Endothelial cell of hepatic sinusoid (primary cell): ENCODE results near the gene PLEKHG3.

Experiments
- in situ Hi-C: cut with HindIII; loops from 2 replicates; pipeline ENCODE4 v1.10.0; 2017; ENCODE audit warnings: low sequenced_read_pairs

PLEKHG3 gene

GRCh38 chr14:64686282-64686615 lies 18.0 kb upstream of the PLEKHG3 start:
- in situ Hi-C loops: no loop called here

DNA sequence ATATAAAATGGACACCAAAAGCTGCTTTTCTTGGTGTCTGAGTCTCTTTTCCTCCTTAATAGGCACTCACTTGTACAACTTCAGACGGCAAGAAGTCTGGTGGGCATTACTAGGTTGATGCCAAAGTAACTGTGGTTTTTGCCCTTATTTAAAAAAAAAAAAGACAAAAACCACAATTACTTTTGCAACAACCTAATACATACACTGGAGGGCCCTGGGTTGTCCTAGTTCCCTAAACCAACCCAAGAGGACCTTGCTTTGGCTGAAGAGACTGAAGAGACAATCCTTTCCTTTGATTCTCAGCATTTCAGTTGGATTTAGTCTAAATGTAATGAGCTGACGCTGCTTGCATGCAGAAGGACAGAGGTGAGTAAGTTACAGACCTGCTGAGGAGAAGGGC lies 16.2 kb upstream of the PLEKHG3 start:
- in situ Hi-C loops: no loop called here

DNA sequence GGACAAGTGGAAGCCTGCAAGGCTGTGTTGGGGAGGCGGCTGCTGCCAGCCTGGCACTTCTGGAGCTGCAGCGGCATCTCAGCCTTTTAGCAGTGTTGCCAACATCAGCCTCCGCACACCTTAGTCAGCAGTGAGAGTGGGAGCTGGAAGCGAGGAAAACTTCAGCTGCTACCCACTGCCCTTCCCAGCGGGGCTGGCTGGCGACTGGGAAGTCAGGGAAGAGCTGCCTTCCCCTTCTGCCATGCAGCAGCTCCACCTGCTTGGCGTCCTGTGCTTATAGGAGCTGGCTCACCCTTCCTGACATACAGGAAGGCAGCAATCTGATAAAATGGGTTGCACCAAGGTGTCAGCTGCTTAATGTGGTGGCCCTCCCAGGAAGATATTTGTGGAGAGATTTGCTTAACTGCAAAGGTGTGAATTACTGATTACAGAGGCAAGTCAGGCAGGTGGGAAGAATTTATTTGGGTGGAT lies 15.4 kb upstream of the PLEKHG3 start:
- in situ Hi-C loops: no loop called here

- in situ Hi-C loops: no loop called here
These were observed 14.9 kb upstream of the PLEKHG3 start for GRCh38 chr14:64689289-64689688.

DNA sequence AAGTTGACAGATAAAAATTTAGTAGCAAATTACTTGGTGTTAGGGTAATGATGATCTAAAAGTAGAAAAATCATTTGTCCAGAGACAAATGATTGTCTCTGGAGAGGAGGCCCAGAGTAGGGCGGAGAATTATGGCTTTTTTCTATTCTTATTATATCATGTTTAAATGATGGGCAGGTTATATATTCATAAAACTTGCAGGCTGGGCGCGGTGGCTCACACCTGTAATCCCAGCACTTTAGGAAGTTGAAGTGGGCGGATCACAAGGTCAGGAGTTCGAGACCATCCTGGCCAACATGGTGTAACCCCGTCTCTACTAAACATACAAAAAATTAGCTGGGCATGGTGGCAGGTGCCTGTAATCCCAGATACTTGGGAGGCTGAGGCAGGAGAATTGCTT lies 13.6 kb upstream of the PLEKHG3 start:
- in situ Hi-C loops: loop anchor here (10.0 kb wide), 1 partner anchor 64 kb away; no protein-coding TSS in a partner anchor

GRCh38 chr14:64691376-64691775 lies 12.8 kb upstream of the PLEKHG3 start:
- in situ Hi-C loops: loop anchor here (10.0 kb wide), 1 partner anchor 63 kb away; no protein-coding TSS in a partner anchor

- in situ Hi-C loops: loop anchor here (10.0 kb wide), 1 partner anchor 62 kb away; no protein-coding TSS in a partner anchor
These were observed 11.8 kb upstream of the PLEKHG3 start for GRCh38 chr14:64692189-64692985.

GRCh38 chr14:64692986-64693809 lies 11.0 kb upstream of the PLEKHG3 start:
- in situ Hi-C loops: loop anchor here (10.0 kb wide), 1 partner anchor 62 kb away; no protein-coding TSS in a partner anchor

- in situ Hi-C loops: loop anchor here (10.0 kb wide), 1 partner anchor 61 kb away; no protein-coding TSS in a partner anchor
These were observed 10.4 kb upstream of the PLEKHG3 start for GRCh38 chr14:64693810-64694165.

DNA sequence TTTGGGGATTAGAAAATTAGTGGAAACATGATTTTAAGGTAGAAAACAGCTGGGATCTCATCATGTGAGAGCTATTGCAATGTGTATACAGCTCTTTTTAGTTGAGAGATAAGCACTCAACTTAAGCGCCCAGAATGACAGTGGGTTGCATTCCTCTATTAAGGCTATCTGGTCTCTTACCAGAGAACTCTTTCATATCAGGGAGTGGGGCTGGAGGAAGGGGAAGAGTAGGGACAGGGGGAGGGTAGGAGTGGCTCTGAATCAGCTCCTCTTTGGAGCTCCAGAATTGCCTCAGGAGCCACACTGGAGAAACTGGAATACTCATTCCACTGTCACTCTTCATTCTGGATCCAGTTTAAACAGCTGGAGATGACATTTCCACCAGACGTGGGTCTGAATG lies 9.2 kb upstream of the PLEKHG3 start:
- in situ Hi-C loops: loop anchor here (10.0 kb wide), 1 partner anchor 60 kb away; no protein-coding TSS in a partner anchor

- in situ Hi-C loops: loop anchor here (10.0 kb wide), 1 partner anchor 58 kb away; no protein-coding TSS in a partner anchor
These were observed 7.8 kb upstream of the PLEKHG3 start for GRCh38 chr14:64696355-64696857.

- in situ Hi-C loops: loop anchor here (10.0 kb wide), 1 partner anchor 56 kb away; no protein-coding TSS in a partner anchor
These were observed 5.3 kb upstream of the PLEKHG3 start for GRCh38 chr14:64698903-64699302.

DNA sequence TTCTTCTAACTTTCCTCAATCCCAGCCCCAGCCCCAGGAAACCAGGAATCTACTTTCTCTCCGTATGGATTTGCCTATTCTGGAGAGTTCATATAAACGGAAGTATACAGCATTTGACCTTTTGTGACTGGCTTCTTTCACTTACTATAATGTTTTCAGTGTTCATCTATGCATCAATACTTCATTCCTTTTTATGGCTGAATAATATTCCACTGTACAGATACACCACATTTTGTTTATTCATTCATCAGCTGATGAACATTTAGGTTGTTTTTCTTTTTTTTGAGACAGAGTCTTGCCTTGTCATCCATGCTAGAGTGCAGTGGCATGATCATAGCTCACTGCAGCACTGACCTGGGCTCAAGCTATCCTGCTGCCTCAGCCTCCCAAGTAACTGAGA lies 3.9 kb upstream of the PLEKHG3 start:
- in situ Hi-C loops: no loop called here

GRCh38 chr14:64700894-64701293 lies 3.3 kb upstream of the PLEKHG3 start:
- in situ Hi-C loops: no loop called here

- in situ Hi-C loops: no loop called here
These were observed 2.6 kb upstream of the PLEKHG3 start for GRCh38 chr14:64701660-64702059.

GRCh38 chr14:64702493-64703394 lies 1.5 kb upstream of the PLEKHG3 start:
- in situ Hi-C loops: no loop called here

DNA sequence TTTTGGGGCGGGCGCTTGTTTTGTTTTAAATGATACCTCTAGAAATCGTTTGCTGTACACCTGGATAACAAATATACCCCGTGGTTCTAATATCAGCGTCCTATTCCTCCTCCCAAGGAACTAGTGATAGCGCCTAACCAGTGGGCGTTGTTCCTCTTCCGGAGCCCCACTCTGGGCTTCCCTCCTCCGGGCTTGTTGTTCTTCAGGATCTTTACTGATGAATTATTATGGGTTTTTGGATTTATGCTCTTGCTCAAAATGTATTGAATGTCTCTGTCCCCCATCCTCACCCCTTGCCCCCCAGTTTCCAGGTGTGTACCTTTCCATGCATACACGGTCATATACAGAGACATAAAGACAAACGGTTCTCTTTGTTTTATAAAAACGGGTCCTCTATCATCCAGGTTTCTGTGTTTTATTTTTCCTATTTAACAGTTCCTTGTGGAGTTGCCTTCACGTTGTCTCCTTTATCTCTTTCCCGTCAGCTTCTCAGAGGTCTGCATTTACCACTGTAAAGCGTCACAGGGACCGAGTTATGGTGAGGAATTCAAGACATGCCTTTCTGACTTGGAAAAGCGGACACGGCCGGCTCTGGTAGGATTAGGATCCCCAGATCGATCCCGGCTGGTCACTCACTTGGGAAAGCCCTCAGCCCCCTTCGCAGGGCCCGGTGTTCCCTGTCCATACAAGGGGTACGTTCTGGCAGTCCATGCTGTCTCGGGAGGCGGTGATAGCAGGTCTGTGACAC lies 655 bp upstream of the PLEKHG3 start:
- in situ Hi-C loops: no loop called here

GRCh38 chr14:64704743-64705380 lies 638 bp downstream of the PLEKHG3 start:
- in situ Hi-C loops: no loop called here
